ENCODE measurements around the gene CTNND2. TPM values are rescaled to one million over a fixed set of nuclear protein-coding genes. Genes with fewer than 3 reads are reported as not detected.

Gene CTNND2
- polyA plus RNA-seq, 1 of the 3 experiments (the other 2 are of a cell fraction) = not detected

DNA sequence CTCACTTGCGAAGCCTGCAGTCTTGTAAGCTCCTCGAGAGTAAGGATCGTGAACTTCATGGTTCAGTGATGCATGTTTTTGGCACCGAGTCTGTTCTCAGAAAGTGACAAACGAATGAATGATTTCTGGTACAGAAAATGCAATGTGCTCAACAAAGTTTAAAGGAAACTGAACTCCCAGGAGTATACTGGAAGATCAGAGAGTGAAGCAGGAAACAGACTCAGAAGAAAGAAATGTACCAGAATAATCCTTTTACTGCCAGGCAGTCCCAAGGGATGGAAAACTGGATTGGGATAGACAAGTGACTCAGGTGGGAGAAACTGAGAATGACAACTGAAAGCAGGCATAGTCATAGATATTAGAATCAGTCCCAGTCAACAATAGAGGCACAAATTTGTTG, 420.6 kb downstream of the CTNND2 start:
- TF ChIP-seq, protein P1, sequence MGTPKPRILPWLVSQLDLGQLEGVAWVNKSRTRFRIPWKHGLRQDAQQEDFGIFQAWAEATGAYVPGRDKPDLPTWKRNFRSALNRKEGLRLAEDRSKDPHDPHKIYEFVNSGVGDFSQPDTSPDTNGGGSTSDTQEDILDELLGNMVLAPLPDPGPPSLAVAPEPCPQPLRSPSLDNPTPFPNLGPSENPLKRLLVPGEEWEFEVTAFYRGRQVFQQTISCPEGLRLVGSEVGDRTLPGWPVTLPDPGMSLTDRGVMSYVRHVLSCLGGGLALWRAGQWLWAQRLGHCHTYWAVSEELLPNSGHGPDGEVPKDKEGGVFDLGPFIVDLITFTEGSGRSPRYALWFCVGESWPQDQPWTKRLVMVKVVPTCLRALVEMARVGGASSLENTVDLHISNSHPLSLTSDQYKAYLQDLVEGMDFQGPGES (IDR thresholded peaks at IDR 0.05; ENCODE audit: low read depth, low read length) = no peak
- TF ChIP-seq, protein P2, sequence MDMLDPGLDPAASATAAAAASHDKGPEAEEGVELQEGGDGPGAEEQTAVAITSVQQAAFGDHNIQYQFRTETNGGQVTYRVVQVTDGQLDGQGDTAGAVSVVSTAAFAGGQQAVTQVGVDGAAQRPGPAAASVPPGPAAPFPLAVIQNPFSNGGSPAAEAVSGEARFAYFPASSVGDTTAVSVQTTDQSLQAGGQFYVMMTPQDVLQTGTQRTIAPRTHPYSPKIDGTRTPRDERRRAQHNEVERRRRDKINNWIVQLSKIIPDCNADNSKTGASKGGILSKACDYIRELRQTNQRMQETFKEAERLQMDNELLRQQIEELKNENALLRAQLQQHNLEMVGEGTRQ (IDR thresholded peaks at IDR 0.05; ENCODE audit: borderline replicate concordance, low read depth, low read length) = no peak
- TF ChIP-seq CHD2 (IDR thresholded peaks at IDR 0.05; ENCODE audit: low read length, partially characterized antibody) (no peak), FOXM1 (IDR thresholded peaks at IDR 0.05; ENCODE audit: low read depth) (no peak)
- TF ChIP-seq, protein P3, sequence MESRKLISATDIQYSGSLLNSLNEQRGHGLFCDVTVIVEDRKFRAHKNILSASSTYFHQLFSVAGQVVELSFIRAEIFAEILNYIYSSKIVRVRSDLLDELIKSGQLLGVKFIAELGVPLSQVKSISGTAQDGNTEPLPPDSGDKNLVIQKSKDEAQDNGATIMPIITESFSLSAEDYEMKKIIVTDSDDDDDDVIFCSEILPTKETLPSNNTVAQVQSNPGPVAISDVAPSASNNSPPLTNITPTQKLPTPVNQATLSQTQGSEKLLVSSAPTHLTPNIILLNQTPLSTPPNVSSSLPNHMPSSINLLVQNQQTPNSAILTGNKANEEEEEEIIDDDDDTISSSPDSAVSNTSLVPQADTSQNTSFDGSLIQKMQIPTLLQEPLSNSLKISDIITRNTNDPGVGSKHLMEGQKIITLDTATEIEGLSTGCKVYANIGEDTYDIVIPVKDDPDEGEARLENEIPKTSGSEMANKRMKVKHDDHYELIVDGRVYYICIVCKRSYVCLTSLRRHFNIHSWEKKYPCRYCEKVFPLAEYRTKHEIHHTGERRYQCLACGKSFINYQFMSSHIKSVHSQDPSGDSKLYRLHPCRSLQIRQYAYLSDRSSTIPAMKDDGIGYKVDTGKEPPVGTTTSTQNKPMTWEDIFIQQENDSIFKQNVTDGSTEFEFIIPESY (IDR thresholded peaks at IDR 0.05; ENCODE audit: borderline replicate concordance, low read depth) = no peak
- TF ChIP-seq, protein P4, sequence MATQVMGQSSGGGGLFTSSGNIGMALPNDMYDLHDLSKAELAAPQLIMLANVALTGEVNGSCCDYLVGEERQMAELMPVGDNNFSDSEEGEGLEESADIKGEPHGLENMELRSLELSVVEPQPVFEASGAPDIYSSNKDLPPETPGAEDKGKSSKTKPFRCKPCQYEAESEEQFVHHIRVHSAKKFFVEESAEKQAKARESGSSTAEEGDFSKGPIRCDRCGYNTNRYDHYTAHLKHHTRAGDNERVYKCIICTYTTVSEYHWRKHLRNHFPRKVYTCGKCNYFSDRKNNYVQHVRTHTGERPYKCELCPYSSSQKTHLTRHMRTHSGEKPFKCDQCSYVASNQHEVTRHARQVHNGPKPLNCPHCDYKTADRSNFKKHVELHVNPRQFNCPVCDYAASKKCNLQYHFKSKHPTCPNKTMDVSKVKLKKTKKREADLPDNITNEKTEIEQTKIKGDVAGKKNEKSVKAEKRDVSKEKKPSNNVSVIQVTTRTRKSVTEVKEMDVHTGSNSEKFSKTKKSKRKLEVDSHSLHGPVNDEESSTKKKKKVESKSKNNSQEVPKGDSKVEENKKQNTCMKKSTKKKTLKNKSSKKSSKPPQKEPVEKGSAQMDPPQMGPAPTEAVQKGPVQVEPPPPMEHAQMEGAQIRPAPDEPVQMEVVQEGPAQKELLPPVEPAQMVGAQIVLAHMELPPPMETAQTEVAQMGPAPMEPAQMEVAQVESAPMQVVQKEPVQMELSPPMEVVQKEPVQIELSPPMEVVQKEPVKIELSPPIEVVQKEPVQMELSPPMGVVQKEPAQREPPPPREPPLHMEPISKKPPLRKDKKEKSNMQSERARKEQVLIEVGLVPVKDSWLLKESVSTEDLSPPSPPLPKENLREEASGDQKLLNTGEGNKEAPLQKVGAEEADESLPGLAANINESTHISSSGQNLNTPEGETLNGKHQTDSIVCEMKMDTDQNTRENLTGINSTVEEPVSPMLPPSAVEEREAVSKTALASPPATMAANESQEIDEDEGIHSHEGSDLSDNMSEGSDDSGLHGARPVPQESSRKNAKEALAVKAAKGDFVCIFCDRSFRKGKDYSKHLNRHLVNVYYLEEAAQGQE (IDR thresholded peaks at IDR 0.05; ENCODE audit: low read depth, low read length) = no peak
- no peak overlapping the region for H3K4me2 ChIP-seq
- CTCF ChIA-PET = no interaction called here
- no peak for DNase-seq
- no peak overlapping the region for H3K27ac ChIP-seq (ENCODE audit: low read depth in 2 of 2, low read length in 1 of 2)
- H3K79me2 ChIP-seq (ENCODE audit: insufficient read depth) = no peaks in the 10 kb centered on the region
- no peak overlapping the region for H3K9ac ChIP-seq
- no peak overlapping the region for H2AFZ ChIP-seq (ENCODE audit: low read depth)
- no peaks in the 10 kb centered on the region for H3K9me3 ChIP-seq
- WGBS (ENCODE audit: low lambda C conversion rate) = 10% methylated on average over 5 of the region's 5 CpGs
- H3K36me3 ChIP-seq (replicated peaks in 1 of 2; ENCODE audit: control insufficient read depth in 1 of 2, insufficient read depth in 2 of 2, low read length in 1 of 2) = no peaks in the 10 kb centered on the region
- no peaks in the 10 kb centered on the region for H3K9me2 ChIP-seq
- no peaks in the 10 kb centered on the region for H3F3A ChIP-seq (replicated peaks; ENCODE audit: insufficient read depth)
- no peaks in the 10 kb centered on the region for H3K27me3 ChIP-seq (ENCODE audit: insufficient read depth)
- H4K20me1 ChIP-seq (ENCODE audit: insufficient read depth) = no peaks in the 10 kb centered on the region
- no peak overlapping the region for H3K4me3 ChIP-seq (ENCODE audit: low read depth in 2 of 2, low read length in 1 of 2)
- POLR2A ChIA-PET = no interaction called here
- H3K4me1 ChIP-seq (ENCODE audit: control insufficient read depth in 1 of 2, insufficient read depth in 2 of 2, low read depth in 1 of 2, low read length in 1 of 2) = no peaks in the 10 kb centered on the region

DNA sequence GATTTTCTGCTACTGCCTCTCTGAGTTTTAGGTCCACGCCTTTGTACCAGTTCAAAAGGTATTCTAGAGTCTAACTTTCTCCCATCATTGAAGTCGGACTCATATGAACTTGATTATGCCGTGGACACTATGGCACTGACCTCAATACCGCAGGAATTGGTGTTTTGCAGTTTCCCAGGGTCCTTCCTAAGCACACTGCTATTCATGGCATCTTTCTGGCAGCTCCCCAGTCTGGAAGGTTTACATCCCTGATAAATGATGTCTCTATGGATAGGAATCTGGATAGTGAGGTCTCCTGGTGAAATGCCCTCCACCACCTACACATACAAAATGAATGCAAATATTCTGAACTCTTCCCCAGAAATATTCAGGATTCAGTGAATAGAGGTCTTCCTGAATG, 422.2 kb downstream of the CTNND2 start:
- no peaks in the 10 kb centered on the region for H3K27me3 ChIP-seq (ENCODE audit: insufficient read depth)
- ChIA-PET CTCF (interaction anchor here (1.0 kb wide), 1 partner anchor 45 kb away, joined by 3 read pairs; no protein-coding TSS in a partner anchor), POLR2A (no interaction called here)
- WGBS (ENCODE audit: low lambda C conversion rate) = 2% methylated on average over 4 of the region's 4 CpGs
- no peaks in the 10 kb centered on the region for H4K20me1 ChIP-seq (ENCODE audit: insufficient read depth)
- H2AFZ ChIP-seq (ENCODE audit: low read depth) = no peak overlapping the region
- H3K36me3 ChIP-seq (replicated peaks in 1 of 2; ENCODE audit: control insufficient read depth in 1 of 2, insufficient read depth in 2 of 2, low read length in 1 of 2) = no peaks in the 10 kb centered on the region
- DNase-seq = no peak
- no peaks in the 10 kb centered on the region for H3K79me2 ChIP-seq (ENCODE audit: insufficient read depth)
- no peaks in the 10 kb centered on the region for H3K4me1 ChIP-seq (ENCODE audit: control insufficient read depth in 1 of 2, insufficient read depth in 2 of 2, low read depth in 1 of 2, low read length in 1 of 2)
- peak overlapping the region in 1 of 2 experiments; percentile 45; a peak in 2 of 4 replicates for H3K27ac ChIP-seq (ENCODE audit: low read depth in 2 of 2, low read length in 1 of 2)
- H3K9me3 ChIP-seq = no peaks in the 10 kb centered on the region
- no peak overlapping the region for H3K9ac ChIP-seq
- no peak overlapping the region for H3K4me3 ChIP-seq (ENCODE audit: low read depth in 2 of 2, low read length in 1 of 2)
- H3K9me2 ChIP-seq = no peaks in the 10 kb centered on the region
- H3F3A ChIP-seq (replicated peaks; ENCODE audit: insufficient read depth) = no peaks in the 10 kb centered on the region
- H3K4me2 ChIP-seq = 0 out of 2 replicates have a peak overlapping the region, but pooled peaks have one; percentile 19
- no peak for TF ChIP-seq NRF1 (IDR thresholded peaks at IDR 0.05; ENCODE audit: low read depth, low read length)
- TF ChIP-seq RXRA (IDR thresholded peaks at IDR 0.05; ENCODE audit: borderline replicate concordance, low read depth) = no peak
- TF ChIP-seq, protein P5, sequence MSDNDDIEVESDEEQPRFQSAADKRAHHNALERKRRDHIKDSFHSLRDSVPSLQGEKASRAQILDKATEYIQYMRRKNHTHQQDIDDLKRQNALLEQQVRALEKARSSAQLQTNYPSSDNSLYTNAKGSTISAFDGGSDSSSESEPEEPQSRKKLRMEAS (IDR thresholded peaks at IDR 0.05; ENCODE audit: low read depth) = no peak
- TF ChIP-seq GABPA (IDR thresholded peaks at IDR 0.05; ENCODE audit: low read depth) = no peak
- TF ChIP-seq FOSL2 (IDR thresholded peaks at IDR 0.05; ENCODE audit: borderline replicate concordance, low read depth) = no peak
- TF ChIP-seq RFX5 (IDR thresholded peaks at IDR 0.05; ENCODE audit: low read length) = no peak
- TF ChIP-seq NFIC (IDR thresholded peaks at IDR 0.05; ENCODE audit: borderline replicate concordance) = no peak
- TF ChIP-seq, protein P3 (IDR thresholded peaks at IDR 0.05; ENCODE audit: borderline replicate concordance, low read depth) = no peak
- no peak for TF ChIP-seq RCOR1 (IDR thresholded peaks at IDR 0.05; ENCODE audit: low read length)

Data from SK-N-SH (cell line).